Caco-2 (cell line): ENCODE measurements around the gene RTN3. TPM values are rescaled to one million over a fixed set of nuclear protein-coding genes. Genes with fewer than 3 reads are reported as not detected.

Source experiments
- BruUV-seq: library from RNA; stranded (reverse); fragments of 400-500 nt; replicated peaks from 2 replicates; lab custom pipeline; 2021; lab: Mats Ljungman, UMichigan
- CTCF ChIA-PET: fragments of 300-600 bp; sonication (Branson Sonifier 250); formaldehyde crosslinking; loops from one replicate; lab custom pipeline; 2022; ENCODE audit warnings: antibody characterized with exemption; lab: Charles Lee
- POLR2A ChIA-PET: fragments of 300-600 bp; sonication (Branson Sonifier 250); formaldehyde crosslinking; loops from one replicate; lab custom pipeline; 2022; ENCODE audit warnings: antibody characterized with exemption; lab: Charles Lee
- DNase-seq, 2 experiments: peaks; one replicate each; pipeline versions ENCODE4 v3.0.0 to v3.0.0-alpha.2; 2020 to 2022
- H3K27me3 ChIP-seq: replicated peaks from 2 replicates; pipeline ENCODE4 v1.6.0; 2011; ENCODE audit warnings: low read length; ENCODE audit not compliant: control insufficient read depth, insufficient read depth
- H3K36me3 ChIP-seq: 2 replicates; pipeline ENCODE4 v1.5.1; 2011; ENCODE audit warnings: low read length; ENCODE audit not compliant: control insufficient read depth, insufficient read depth
- H3K4me1 ChIP-seq: fragments of 250-450 bp; sonication (Bioruptor Pico); 2 replicates; pipeline ENCODE4 v1.5.1; 2020; ENCODE audit warnings: mild to moderate bottlenecking
- H3K4me3 ChIP-seq: 2 replicates; pipeline ENCODE4 v1.5.1; 2011; ENCODE audit warnings: low read depth, mild to moderate bottlenecking, control low read depth, low read length
- H3K9me3 ChIP-seq: fragments of 250-450 bp; sonication (Bioruptor Pico); 2 replicates; pipeline ENCODE4 v1.5.1; 2020; ENCODE audit warnings: mild to moderate bottlenecking, moderate library complexity
- H3K27ac Mint-ChIP-seq: one replicate; pipeline ENCODE4 v1.8.0; 2022; ENCODE audit warnings: mixed read lengths; ENCODE audit not compliant: unreplicated experiment
- H3K27me3 Mint-ChIP-seq: one replicate; pipeline ENCODE4 v1.8.0; 2022; ENCODE audit warnings: mixed read lengths; ENCODE audit not compliant: insufficient read depth, unreplicated experiment
- H3K36me3 Mint-ChIP-seq: one replicate; pipeline ENCODE4 v1.8.0; 2022; ENCODE audit warnings: mild to moderate bottlenecking, mixed read lengths; ENCODE audit not compliant: insufficient read depth, unreplicated experiment
- H3K4me1 Mint-ChIP-seq: one replicate; pipeline ENCODE4 v1.8.0; 2022; ENCODE audit warnings: low read depth, mixed read lengths; ENCODE audit not compliant: unreplicated experiment
- H3K4me3 Mint-ChIP-seq: one replicate; pipeline ENCODE4 v1.8.0; 2022; ENCODE audit warnings: mild to moderate bottlenecking, moderate library complexity, mixed read lengths; ENCODE audit not compliant: unreplicated experiment
- H3K9me3 Mint-ChIP-seq: one replicate; pipeline ENCODE4 v1.8.0; 2022; ENCODE audit warnings: mixed read lengths; ENCODE audit not compliant: unreplicated experiment
- CTCF ChIP-seq, 2 experiments: fragments of 200-600 bp in 1 of 2; IDR thresholded peaks; 1 replicate in 1 of 2; 2 replicates in 1 of 2; pipeline versions ENCODE4 v1.5.1 to v1.8.0; 2011 to 2022; ENCODE audit warnings: antibody characterized with exemption in 1 of 2, control low read depth in 1 of 2, inconsistent platforms in 1 of 2, low read depth in 1 of 2, low read length in 1 of 2, mild to moderate bottlenecking in 1 of 2, moderate library complexity in 1 of 2; ENCODE audit not compliant: insufficient read depth in 1 of 2, severe bottlenecking in 1 of 2, unreplicated experiment in 1 of 2
- intact Hi-C: fragments of 100-400 bp; cut with micrococcal nuclease; formaldehyde crosslinking; loops from one replicate; pipeline ENCODE4 v1.10.0; 2022; ENCODE audit not compliant: unreplicated experiment
- total RNA-seq: library from RNA; stranded (reverse); gene quantifications from 2 replicates; pipeline ENCODE4 v1.2.3, GENCODE V29; 2022

Gene RTN3
- total RNA-seq, 1 experiment from 2014 or later = 179 TPM

- H3K27ac Mint-ChIP-seq = no peak overlapping the region
- no peaks in the 10 kb centered on the region for H3K9me3 Mint-ChIP-seq
- Histone ChIP-seq H3K27me3 (no peaks in the 10 kb centered on the region), H3K4me1 (no peaks in the 10 kb centered on the region), H3K4me3 (no peak overlapping the region), H3K36me3 (no peaks in the 10 kb centered on the region), H3K9me3 (no peaks in the 10 kb centered on the region)
- intact Hi-C loops = no loop called here
- CTCF ChIA-PET = no interaction called here
- BruUV-seq = no TSS peak
- no peaks in the 10 kb centered on the region for H3K4me1 Mint-ChIP-seq
- peaks cover 60% of the 10 kb centered on the region for H3K36me3 Mint-ChIP-seq
- no peak for TF ChIP-seq CTCF (IDR thresholded peaks at IDR 0.05; ENCODE audit: insufficient read depth in 1 of 2, low read depth in 1 of 2, low read length in 1 of 2, severe bottlenecking in 1 of 2, unreplicated experiment in 1 of 2)
- no peak for DNase-seq
- POLR2A ChIA-PET = no interaction called here
- H3K27me3 Mint-ChIP-seq = no peaks in the 10 kb centered on the region
- no peak overlapping the region for H3K4me3 Mint-ChIP-seq
These were observed 28.6 kb upstream of the RTN3 start for GRCh38 chr11:63652671-63653070.

- POLR2A ChIA-PET = interaction anchor here (0.6 kb wide), 1 partner anchor 50 kb away, joined by 5 read pairs; no protein-coding TSS in a partner anchor
- TF ChIP-seq CTCF (IDR thresholded peaks at IDR 0.05; ENCODE audit: insufficient read depth in 1 of 2, low read depth in 1 of 2, low read length in 1 of 2, severe bottlenecking in 1 of 2, unreplicated experiment in 1 of 2) = no peak
- CTCF ChIA-PET = no interaction called here
- Histone ChIP-seq H3K9me3 (no peaks in the 10 kb centered on the region), H3K36me3 (no peaks in the 10 kb centered on the region), H3K4me3 (no peak overlapping the region), H3K4me1 (no peaks in the 10 kb centered on the region), H3K27me3 (no peaks in the 10 kb centered on the region)
- Mint-ChIP-seq H3K27ac (no peak overlapping the region), H3K36me3 (peaks cover 27% of the 10 kb centered on the region), H3K4me3 (no peak overlapping the region), H3K27me3 (no peaks in the 10 kb centered on the region), H3K9me3 (no peaks in the 10 kb centered on the region), H3K4me1 (peaks cover 6% of the 10 kb centered on the region)
- BruUV-seq = no TSS peak
- intact Hi-C loops = no loop called here
- no peak for DNase-seq
These were observed 20.3 kb upstream of the RTN3 start for GRCh38 chr11:63660972-63661371.

DNA sequence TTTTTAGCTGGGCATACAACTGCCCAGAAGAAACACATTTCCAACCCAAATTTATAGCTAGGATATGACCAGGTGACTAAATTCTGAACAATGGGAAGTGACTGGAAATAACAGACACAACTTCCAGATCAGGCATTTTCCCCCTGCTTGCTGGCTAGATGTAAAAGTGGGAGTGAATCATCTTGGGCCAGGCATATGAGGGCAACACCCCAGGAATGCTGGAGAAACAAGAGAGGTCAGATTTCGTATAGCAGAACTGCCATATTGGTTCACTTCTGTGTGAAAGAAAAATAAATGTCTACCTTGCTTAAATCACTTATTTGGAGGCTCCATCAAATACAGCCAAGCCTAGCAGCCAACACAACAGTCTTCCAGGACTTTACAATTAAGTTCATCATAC is 17.5 kb upstream of the RTN3 start:
- H3K27ac Mint-ChIP-seq = no peak overlapping the region

More for the DNA sequence above, 17.5 kb upstream of the RTN3 start:
- no peak for TF ChIP-seq CTCF (IDR thresholded peaks at IDR 0.05; ENCODE audit: insufficient read depth in 1 of 2, low read depth in 1 of 2, low read length in 1 of 2, severe bottlenecking in 1 of 2, unreplicated experiment in 1 of 2)
- Histone ChIP-seq H3K36me3 (no peaks in the 10 kb centered on the region), H3K27me3 (no peaks in the 10 kb centered on the region), H3K9me3 (no peaks in the 10 kb centered on the region), H3K4me1 (peaks cover 9% of the 10 kb centered on the region; the same call in 1 of the 2 replicates), H3K4me3 (no peak overlapping the region)
- no peak for DNase-seq
- Mint-ChIP-seq H3K4me1 (peaks cover 12% of the 10 kb centered on the region), H3K9me3 (no peaks in the 10 kb centered on the region), H3K36me3 (peaks cover 12% of the 10 kb centered on the region), H3K27me3 (no peaks in the 10 kb centered on the region), H3K4me3 (no peak overlapping the region)
- CTCF ChIA-PET = no interaction called here
- BruUV-seq = no TSS peak
- POLR2A ChIA-PET = no interaction called here
- intact Hi-C loops = no loop called here
